H1 (cell line): Measurements from ENCODE around the gene IDI1. TPM values are rescaled to one million over a fixed set of nuclear protein-coding genes. Genes with fewer than 3 reads are reported as not detected.

Source experiments
- CTCF ChIA-PET: fragments of 300-600 bp; sonication (Branson Sonifier 250); formaldehyde crosslinking; loops from one replicate; lab custom pipeline; 2021; ENCODE audit not compliant: partially characterized antibody; lab: Charles Lee
- POLR2A ChIA-PET: fragments of 300-600 bp; sonication (Branson Sonifier 250); formaldehyde crosslinking; loops from one replicate; lab custom pipeline; 2021; ENCODE audit warnings: inconsistent platforms; ENCODE audit not compliant: partially characterized antibody; lab: Charles Lee
- DNase-seq, 2 experiments: peaks; one replicate each; pipeline versions ENCODE4 v3.0.0 to v3.0.0-alpha.2; 2010 to 2022; ENCODE audit warnings: low spot score in 2 of 2, low read depth in 1 of 2, mixed read lengths in 1 of 2
- FAIRE-seq: peaks from 2 replicates; lab custom pipeline; 2011; peaks lifted over from hg19 to GRCh38; lab: Jason Lieb, UNC
- H2AFZ ChIP-seq: 2 replicates; pipeline ENCODE4 v1.8.1; 2012; ENCODE audit warnings: low read length, inconsistent platforms
- H2AK5ac ChIP-seq: 2 replicates; pipeline ENCODE4 v1.6.1; 2013; ENCODE audit warnings: low read depth, low read length
- H2BK120ac ChIP-seq: replicated peaks from 2 replicates; pipeline ENCODE3; 2013; ENCODE audit warnings: low read depth, low read length, inconsistent platforms
- H2BK12ac ChIP-seq: 2 replicates; pipeline ENCODE4 v1.6.1; 2013; ENCODE audit warnings: low read depth, low read length
- H2BK15ac ChIP-seq: 2 replicates; pipeline ENCODE4 v1.6.1; 2013; ENCODE audit warnings: low read length
- H2BK20ac ChIP-seq: 2 replicates; pipeline ENCODE4 v1.6.1; 2013; ENCODE audit warnings: low read length
- H2BK5ac ChIP-seq: 2 replicates; pipeline ENCODE4 v1.6.1; 2013; ENCODE audit warnings: low read depth, low read length
- H3K14ac ChIP-seq: 2 replicates; pipeline ENCODE4 v1.6.1; 2013; ENCODE audit warnings: inconsistent platforms; ENCODE audit not compliant: insufficient read length
- H3K18ac ChIP-seq: 2 replicates; pipeline ENCODE4 v1.6.1; 2013; ENCODE audit warnings: low read length; ENCODE audit errors: extremely low read depth
- H3K23ac ChIP-seq: 2 replicates; pipeline ENCODE4 v1.6.1; 2013; ENCODE audit warnings: inconsistent platforms; ENCODE audit not compliant: insufficient read length
- H3K23me2 ChIP-seq: 2 replicates; pipeline ENCODE4 v1.6.1; 2013; ENCODE audit warnings: low read depth, low read length
- H3K27ac ChIP-seq: 2 replicates; pipeline ENCODE4 v1.6.1; 2011; ENCODE audit warnings: low read depth, low read length, inconsistent platforms
- H3K27me3 ChIP-seq, 4 experiments: replicated peaks in 1 of 4; 1 replicate in 1 of 4; 2 replicates in 3 of 4; pipeline versions ENCODE4 v1.6.1 to v1.8.1; 2011 to 2013; ENCODE audit warnings: low read length in 3 of 4, mild to moderate bottlenecking in 3 of 4, inconsistent platforms in 2 of 4, mixed read lengths in 2 of 4, moderate library complexity in 1 of 4; ENCODE audit not compliant: control insufficient read depth in 3 of 4, insufficient read depth in 3 of 4; ENCODE audit errors: extremely low read depth in 1 of 4
- H3K36me3 ChIP-seq, 4 experiments: 2 replicates each; pipeline versions ENCODE4 v1.6.1 to v1.8.1; 2011 to 2013; ENCODE audit warnings: mild to moderate bottlenecking in 4 of 4, low read length in 3 of 4, moderate library complexity in 2 of 4, control low read depth in 1 of 4, inconsistent platforms in 1 of 4; ENCODE audit not compliant: insufficient read depth in 4 of 4, control insufficient read depth in 2 of 4
- H3K4ac ChIP-seq: replicated peaks from 2 replicates; pipeline ENCODE3; 2013; ENCODE audit warnings: low read length, low read depth, mixed read lengths, inconsistent platforms; ENCODE audit not compliant: insufficient read length
- H3K4me1 ChIP-seq, 4 experiments: replicated peaks in 1 of 4; 1 replicate in 1 of 4; 2 replicates in 3 of 4; pipeline versions ENCODE4 v1.6.1 to v1.8.1; 2011 to 2013; ENCODE audit warnings: low read length in 3 of 4, inconsistent platforms in 2 of 4, mixed read lengths in 1 of 4; ENCODE audit not compliant: insufficient read depth in 4 of 4, control insufficient read depth in 3 of 4
- H3K4me2 ChIP-seq, 2 experiments: 2 replicates each; pipeline versions ENCODE4 v1.6.1 to v1.8.1; 2011 to 2013; ENCODE audit warnings: low read depth in 2 of 2, low read length in 2 of 2, control low read depth in 1 of 2, inconsistent platforms in 1 of 2, mild to moderate bottlenecking in 1 of 2; ENCODE audit not compliant: insufficient read depth in 1 of 2
- H3K4me3 ChIP-seq, 4 experiments: fragments of 200-600, 300-600 bp in 1 of 4; sonication (generic), shearing (Covaris generic), sonication (Bioruptor Twin) in 1 of 4; 2 replicates each; pipeline versions ENCODE4 v1.5.1 to v1.8.1; 2011 to 2016; ENCODE audit warnings: low read length in 4 of 4, low read depth in 3 of 4, control low read depth in 2 of 4, inconsistent platforms in 2 of 4, mild to moderate bottlenecking in 2 of 4, mixed read lengths in 1 of 4, moderate library complexity in 1 of 4; ENCODE audit not compliant: insufficient read depth in 2 of 4; ENCODE audit errors: extremely low read depth in 1 of 4
- H3K56ac ChIP-seq: replicated peaks from 2 replicates; pipeline ENCODE3; 2013; ENCODE audit warnings: low read depth, mild to moderate bottlenecking, mixed read lengths, low read length, inconsistent platforms; ENCODE audit not compliant: insufficient read length
- H3K79me1 ChIP-seq: 2 replicates; pipeline ENCODE4 v1.6.1; 2013; ENCODE audit warnings: low read depth, low read length, control low read depth
- H3K79me2 ChIP-seq, 2 experiments: 2 replicates each; pipeline versions ENCODE4 v1.6.1 to v1.8.1; 2012 to 2013; ENCODE audit warnings: low read length in 2 of 2, mild to moderate bottlenecking in 2 of 2, inconsistent platforms in 1 of 2; ENCODE audit not compliant: insufficient read depth in 2 of 2, control insufficient read depth in 1 of 2
- H3K9ac ChIP-seq, 4 experiments: replicated peaks in 1 of 4; 1 replicate in 1 of 4; 2 replicates in 3 of 4; pipeline versions ENCODE4 v1.6.1 to v1.8.1; 2011 to 2013; ENCODE audit warnings: low read depth in 3 of 4, low read length in 3 of 4, control low read depth in 2 of 4, mild to moderate bottlenecking in 2 of 4, moderate library complexity in 2 of 4, inconsistent platforms in 1 of 4; ENCODE audit errors: extremely low read depth in 1 of 4
- H3K9me3 ChIP-seq, 2 experiments: 2 replicates each; pipeline versions ENCODE4 v1.6.1 to v1.8.1; 2012 to 2013; ENCODE audit warnings: mild to moderate bottlenecking in 2 of 2, moderate library complexity in 2 of 2, control low read depth in 1 of 2, inconsistent platforms in 1 of 2, low read depth in 1 of 2, low read length in 1 of 2, mixed read lengths in 1 of 2; ENCODE audit not compliant: insufficient read depth in 2 of 2
- H4K20me1 ChIP-seq, 2 experiments: replicated peaks in 1 of 2; 2 replicates each; pipeline versions ENCODE3 to v1.8.1; 2011 to 2013; ENCODE audit warnings: inconsistent platforms in 2 of 2, low read length in 2 of 2, mild to moderate bottlenecking in 1 of 2; ENCODE audit not compliant: insufficient read depth in 2 of 2, control insufficient read depth in 1 of 2
- H4K5ac ChIP-seq: 2 replicates; pipeline ENCODE4 v1.6.1; 2013; ENCODE audit warnings: low read length, low read depth, mixed read lengths, inconsistent platforms; ENCODE audit not compliant: insufficient read length
- H4K8ac ChIP-seq: 2 replicates; pipeline ENCODE4 v1.8.0; 2013; ENCODE audit warnings: mild to moderate bottlenecking, moderate library complexity, low read length, inconsistent platforms; ENCODE audit not compliant: insufficient read depth; ENCODE audit errors: extremely low read depth
- H4K91ac ChIP-seq: replicated peaks from 2 replicates; pipeline ENCODE3; 2013; ENCODE audit warnings: low read length, mixed read lengths, inconsistent platforms; ENCODE audit not compliant: insufficient read length
- RAD21 ChIP-seq, 2 experiments: IDR thresholded peaks in 1 of 2; conservative IDR thresholded peaks in 1 of 2; 2 replicates each; pipeline ENCODE4 v1.6.1; 2011; ENCODE audit warnings: low read depth in 2 of 2, low read length in 2 of 2, improper control_type of control experiment in 1 of 2, inconsistent platforms in 1 of 2, mild to moderate bottlenecking in 1 of 2, moderate library complexity in 1 of 2
- SIX5 ChIP-seq: IDR thresholded peaks from 2 replicates; pipeline ENCODE4 v1.6.1; 2011; ENCODE audit warnings: mild to moderate bottlenecking, low read depth, low read length
- SUZ12 ChIP-seq: fragments of 200-600 bp; sonication (generic); IDR thresholded peaks from 2 replicates; pipeline ENCODE4 v1.6.1; 2012; ENCODE audit warnings: mild to moderate bottlenecking, inconsistent platforms, low read length, moderate library complexity, mixed read lengths
- WGBS, 2 experiments: shearing (Covaris generic) in 1 of 2; methylation state at CpG; one replicate each; pipeline versions ENCODE4 v1.1.6 to v1.1.7; 2013 to 2015; ENCODE audit warnings: low lambda C conversion rate in 2 of 2, mixed read lengths in 2 of 2, inconsistent platforms in 1 of 2, low coverage in 1 of 2, missing lambda C conversion rate in 1 of 2; ENCODE audit not compliant: insufficient replicate concordance in 2 of 2, insufficient coverage in 1 of 2, insufficient read length in 1 of 2; ENCODE audit errors: extremely low coverage in 1 of 2, missing lambda C conversion rate in 1 of 2; 5-methylcytosine and 5-hydroxymethylcytosine counted together
- polyA plus RNA-seq, 7 experiments: library from polyadenylated mRNA; depleted of rRNA in 3 of 7; stranded (reverse) in 5 of 7; unstranded in 2 of 7; fragments of >200 nt in 5 of 7; fragments of 200-250 nt in 2 of 7; gene quantifications; 1 replicate in 5 of 7; 2 replicates in 1 of 7; 4 replicates in 1 of 7; pipeline versions ENCODE4 v1.2.1 to v1.2.3, GENCODE V29; 2011 to 2013; ENCODE audit warnings: missing spikeins in 2 of 7, mixed read lengths in 2 of 7
- total RNA-seq: library from RNA; stranded (reverse); fragmentation: NEBNext Ultra II Directional; extraction: Animal tissue kit (Norgen Biotek cat#: 25700); gene quantifications from 2 replicates; pipeline ENCODE4 v1.2.1, GENCODE V29; 2021
- TF ChIP-seq, protein P1 (sequence below), 3 experiments: IDR thresholded peaks; 1 replicate in 2 of 3; 2 replicates in 1 of 3; pipeline versions ENCODE4 v1.5.1 to v1.6.1; 2011; ENCODE audit warnings: low read length in 3 of 3, mild to moderate bottlenecking in 3 of 3, inconsistent platforms in 2 of 3, low read depth in 1 of 3, moderate library complexity in 1 of 3; ENCODE audit not compliant: insufficient read depth in 1 of 3; ENCODE audit errors: control extremely low read depth in 1 of 3

Gene IDI1
- total and polyA plus RNA-seq, 2 of the 8 experiments (the other 6 are each of a cell fraction or from before 2014, with no cell fraction given), result 35.3 to 56.6 TPM

- Histone ChIP-seq H3K56ac (no peak overlapping the region), H2AK5ac (no peak overlapping the region), H2BK120ac (no peak overlapping the region), H3K14ac (no peak overlapping the region), H3K23ac (no peak overlapping the region), H4K91ac (no peak overlapping the region), H3K23me2 (no peaks in the 10 kb centered on the region), H3K36me3 (peaks cover 0 to 27% (median 3%) of the 10 kb centered on the region in 4 experiments; a peak in 7 of 8 replicates), H4K20me1 (peaks cover 0 to 5% of the 10 kb centered on the region in 2 experiments), H4K5ac (no peak overlapping the region), H2BK12ac (no peak overlapping the region), H3K9me3 (no peaks in the 10 kb centered on the region), H2AFZ (no peak overlapping the region), H4K8ac (no peak overlapping the region; the same call in 1 of the 2 replicates), H3K27me3 (no peaks in the 10 kb centered on the region), H3K4me1 (peaks cover 0 to 3% (median 0%) of the 10 kb centered on the region in 4 experiments; a peak in 1 of 7 replicates), H3K18ac (no peak overlapping the region), H3K4ac (no peak overlapping the region), H2BK20ac (no peak overlapping the region), H2BK15ac (no peak overlapping the region), H3K27ac (no peak overlapping the region), H3K79me2 (no peaks in the 10 kb centered on the region), H3K79me1 (no peaks in the 10 kb centered on the region; the same call in 1 of the 2 replicates), H3K9ac (no peak overlapping the region), H3K4me2 (no peak overlapping the region), H3K4me3 (no peak overlapping the region), H2BK5ac (no peak overlapping the region)
- CTCF ChIA-PET, result interaction anchor here (0.6 to 2.7 kb wide), 13 partner anchors 9 to 450 kb away, joined by 3 to 15 read pairs (median 4); no protein-coding TSS in a partner anchor
- DNase-seq, result peak in 1 of 2 experiments; percentile 37
- WGBS, 2 experiments, result 94% methylated on average over 18 of the region's 18 CpGs; no CpG with 5 or more reads in 1 of the 2 experiments
- POLR2A ChIA-PET, result interaction anchor here (0.5 kb wide), 1 partner anchor 152 kb away, joined by 3 read pairs; no protein-coding TSS in a partner anchor
- TF ChIP-seq RAD21 (IDR thresholded peaks at IDR 0.05 in 1 of 2, conservative IDR thresholded peaks at IDR 0.05 in 1 of 2; ENCODE audit: low read depth in 2 of 2, low read length in 2 of 2), result peak; percentile 36 to 39; a peak in 3 of 4 replicates
- TF ChIP-seq SUZ12, result no peak
- no peak for TF ChIP-seq SIX5
- TF ChIP-seq, protein P1, sequence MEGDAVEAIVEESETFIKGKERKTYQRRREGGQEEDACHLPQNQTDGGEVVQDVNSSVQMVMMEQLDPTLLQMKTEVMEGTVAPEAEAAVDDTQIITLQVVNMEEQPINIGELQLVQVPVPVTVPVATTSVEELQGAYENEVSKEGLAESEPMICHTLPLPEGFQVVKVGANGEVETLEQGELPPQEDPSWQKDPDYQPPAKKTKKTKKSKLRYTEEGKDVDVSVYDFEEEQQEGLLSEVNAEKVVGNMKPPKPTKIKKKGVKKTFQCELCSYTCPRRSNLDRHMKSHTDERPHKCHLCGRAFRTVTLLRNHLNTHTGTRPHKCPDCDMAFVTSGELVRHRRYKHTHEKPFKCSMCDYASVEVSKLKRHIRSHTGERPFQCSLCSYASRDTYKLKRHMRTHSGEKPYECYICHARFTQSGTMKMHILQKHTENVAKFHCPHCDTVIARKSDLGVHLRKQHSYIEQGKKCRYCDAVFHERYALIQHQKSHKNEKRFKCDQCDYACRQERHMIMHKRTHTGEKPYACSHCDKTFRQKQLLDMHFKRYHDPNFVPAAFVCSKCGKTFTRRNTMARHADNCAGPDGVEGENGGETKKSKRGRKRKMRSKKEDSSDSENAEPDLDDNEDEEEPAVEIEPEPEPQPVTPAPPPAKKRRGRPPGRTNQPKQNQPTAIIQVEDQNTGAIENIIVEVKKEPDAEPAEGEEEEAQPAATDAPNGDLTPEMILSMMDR (IDR thresholded peaks at IDR 0.05; ENCODE audit: control extremely low read depth in 1 of 3, insufficient read depth in 1 of 3, low read depth in 1 of 3, low read length in 3 of 3), result peak in 2 of 3 experiments; percentile 18 to 35; a peak in 2 of 4 replicates
- FAIRE-seq, result no peak
These were observed 25.9 kb upstream of the IDI1 start for GRCh38 chr10:1074748-1075308.
